ENCODE data around the gene KIF21A.

The KIF21A gene

GRCh38 chr12:39292125-39292630 is 150.7 kb downstream of the KIF21A start:
- no peak overlapping the region for H3K27ac ChIP-seq

DNA sequence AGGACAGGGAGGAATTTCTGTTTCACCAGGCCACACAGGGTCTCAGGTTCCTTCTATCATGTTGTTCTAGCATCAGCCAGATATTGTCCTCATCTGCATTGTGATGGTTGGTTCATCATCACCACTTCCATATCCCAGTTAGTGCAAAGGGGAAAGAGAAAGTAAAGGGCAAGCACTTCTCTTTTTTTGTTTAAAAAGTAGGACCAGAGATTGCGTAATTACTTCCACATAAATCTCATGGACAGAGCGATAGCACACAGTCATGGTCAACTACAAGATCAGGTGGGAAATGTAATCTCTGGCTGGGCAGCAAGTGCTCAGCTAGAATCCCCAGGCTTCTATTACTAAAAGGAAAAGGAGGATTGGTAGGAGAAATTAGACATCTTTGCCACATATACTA is 155.1 kb downstream of the KIF21A start:
- TF ChIP-seq EZH2 (IDR thresholded peaks at IDR 0.05) (no peak), FOXP2 (optimal IDR thresholded peaks at IDR 0.05; ENCODE audit: control extremely low read depth, extremely low read length, insufficient read depth) (no peak), POLR2AphosphoS5 (IDR thresholded peaks at IDR 0.05; ENCODE audit: borderline replicate concordance, low read depth, low read length) (no peak)
- Histone ChIP-seq H3K4me3 (no peak overlapping the region), H3K36me3 (ENCODE audit: insufficient read depth, low read length) (no peaks in the 10 kb centered on the region), H3K9ac (ENCODE audit: insufficient read length) (no peak overlapping the region), H3K27ac (no peak overlapping the region), H3K9me3 (ENCODE audit: low read depth, low read length) (no peaks in the 10 kb centered on the region)
- DNase-seq (ENCODE audit: low read depth, low spot score), result no peak

More at GRCh38 chr12:39292125-39292630, 150.7 kb downstream of the KIF21A start:
- DNase-seq (ENCODE audit: low read depth, low spot score), result no peak
- H3K9ac ChIP-seq (ENCODE audit: insufficient read length), result no peak overlapping the region
- H3K4me3 ChIP-seq, result no peak overlapping the region
- no peaks in the 10 kb centered on the region for H3K36me3 ChIP-seq (ENCODE audit: insufficient read depth, low read length)
- TF ChIP-seq EZH2 (IDR thresholded peaks at IDR 0.05), result no peak
- TF ChIP-seq FOXP2 (optimal IDR thresholded peaks at IDR 0.05; ENCODE audit: control extremely low read depth, extremely low read length, insufficient read depth), result no peak
- TF ChIP-seq POLR2AphosphoS5 (IDR thresholded peaks at IDR 0.05; ENCODE audit: borderline replicate concordance, low read depth, low read length), result no peak
- H3K9me3 ChIP-seq (ENCODE audit: low read depth, low read length), result no peaks in the 10 kb centered on the region

- DNase-seq (ENCODE audit: low read depth, low spot score), result no peak
- Histone ChIP-seq H3K36me3 (ENCODE audit: insufficient read depth, low read length) (no peaks in the 10 kb centered on the region), H3K27ac (no peak overlapping the region), H3K9me3 (ENCODE audit: low read depth, low read length) (no peaks in the 10 kb centered on the region), H3K9ac (ENCODE audit: insufficient read length) (no peak overlapping the region), H3K4me3 (no peak overlapping the region)
- no peak for TF ChIP-seq FOXP2 (optimal IDR thresholded peaks at IDR 0.05; ENCODE audit: control extremely low read depth, extremely low read length, insufficient read depth)
Observed at GRCh38 chr12:39287409-39287808, 155.5 kb downstream of the KIF21A start.

DNA sequence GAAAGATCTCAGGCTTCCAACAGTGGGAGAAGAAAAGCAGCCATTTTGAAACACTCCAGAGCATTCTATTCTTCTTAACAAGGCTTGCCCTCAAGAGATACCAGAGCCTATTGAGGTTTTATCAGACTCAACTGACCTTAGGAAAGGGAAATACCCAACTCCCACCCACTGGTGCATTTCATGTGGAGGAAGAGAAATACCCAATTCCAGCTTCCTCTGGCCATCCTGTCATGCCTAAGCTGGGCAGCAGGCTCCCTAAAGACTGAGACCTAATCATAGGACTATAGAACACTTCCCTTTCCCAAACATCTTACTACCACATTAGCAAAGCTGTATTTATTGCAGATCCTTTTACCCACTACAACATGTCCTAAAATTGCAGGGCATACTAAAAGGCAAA is 164.5 kb downstream of the KIF21A start:
- Histone ChIP-seq H3K4me3 (no peak overlapping the region), H3K9me3 (ENCODE audit: low read depth, low read length) (no peaks in the 10 kb centered on the region), H3K9ac (ENCODE audit: insufficient read length) (no peak overlapping the region), H3K27ac (no peak overlapping the region), H3K36me3 (ENCODE audit: insufficient read depth, low read length) (no peaks in the 10 kb centered on the region)
- no peak for DNase-seq (ENCODE audit: low read depth, low spot score)
- TF ChIP-seq FOXP2 (optimal IDR thresholded peaks at IDR 0.05; ENCODE audit: control extremely low read depth, extremely low read length, insufficient read depth) (no peak), POLR2AphosphoS5 (IDR thresholded peaks at IDR 0.05; ENCODE audit: borderline replicate concordance, low read depth, low read length) (no peak), EZH2 (IDR thresholded peaks at IDR 0.05) (no peak)

- no peak for DNase-seq (ENCODE audit: low read depth, low spot score)
- TF ChIP-seq EZH2 (IDR thresholded peaks at IDR 0.05) (no peak), POLR2AphosphoS5 (IDR thresholded peaks at IDR 0.05; ENCODE audit: borderline replicate concordance, low read depth, low read length) (no peak), FOXP2 (optimal IDR thresholded peaks at IDR 0.05; ENCODE audit: control extremely low read depth, extremely low read length, insufficient read depth) (no peak)
- Histone ChIP-seq H3K27ac (no peak overlapping the region), H3K36me3 (ENCODE audit: insufficient read depth, low read length) (no peaks in the 10 kb centered on the region), H3K4me3 (no peak overlapping the region), H3K9ac (ENCODE audit: insufficient read length) (no peak overlapping the region), H3K9me3 (ENCODE audit: low read depth, low read length) (no peaks in the 10 kb centered on the region)
Observed at GRCh38 chr12:39277416-39277815, 165.5 kb downstream of the KIF21A start.

DNA sequence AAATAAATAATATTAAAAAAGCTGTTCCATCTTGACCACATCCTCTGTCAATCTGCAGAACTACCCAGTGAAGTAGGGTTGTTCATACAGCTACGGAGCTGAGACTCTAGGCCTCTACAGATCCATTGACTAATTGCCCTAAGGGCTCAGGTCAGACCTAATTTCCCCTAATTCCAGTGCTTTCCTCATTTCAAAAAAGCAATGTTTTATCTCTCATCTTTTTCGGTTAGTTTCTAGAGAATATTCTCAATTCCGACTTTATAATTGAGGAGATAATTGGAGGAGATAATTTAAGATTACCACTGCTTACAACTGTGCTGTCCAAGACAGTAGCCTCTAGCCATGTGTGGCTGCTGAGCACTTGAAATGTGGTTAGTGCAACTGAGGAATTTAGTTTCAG is 167.1 kb downstream of the KIF21A start:
- Histone ChIP-seq H3K27ac (no peak overlapping the region), H3K36me3 (ENCODE audit: insufficient read depth, low read length) (no peaks in the 10 kb centered on the region), H3K4me3 (no peak overlapping the region), H3K9me3 (ENCODE audit: low read depth, low read length) (no peaks in the 10 kb centered on the region), H3K9ac (ENCODE audit: insufficient read length) (no peak overlapping the region)
- DNase-seq (ENCODE audit: low read depth, low spot score), result no peak
- TF ChIP-seq FOXP2 (optimal IDR thresholded peaks at IDR 0.05; ENCODE audit: control extremely low read depth, extremely low read length, insufficient read depth), result no peak
- TF ChIP-seq EZH2 (IDR thresholded peaks at IDR 0.05), result no peak
- no peak for TF ChIP-seq POLR2AphosphoS5 (IDR thresholded peaks at IDR 0.05; ENCODE audit: borderline replicate concordance, low read depth, low read length)

GRCh38 chr12:39272871-39273655 is 169.9 kb downstream of the KIF21A start:
- no peak overlapping the region for H3K4me3 ChIP-seq
- no peak overlapping the region for H3K9ac ChIP-seq (ENCODE audit: insufficient read length)
- no peak overlapping the region for H3K27ac ChIP-seq
- peak; percentile 22 for DNase-seq (ENCODE audit: low read depth, low spot score)
- H3K9me3 ChIP-seq (ENCODE audit: low read depth, low read length), result no peaks in the 10 kb centered on the region
- no peaks in the 10 kb centered on the region for H3K36me3 ChIP-seq (ENCODE audit: insufficient read depth, low read length)
- TF ChIP-seq FOXP2 (optimal IDR thresholded peaks at IDR 0.05; ENCODE audit: control extremely low read depth, extremely low read length, insufficient read depth) (no peak), POLR2AphosphoS5 (IDR thresholded peaks at IDR 0.05; ENCODE audit: borderline replicate concordance, low read depth, low read length) (no peak), EZH2 (IDR thresholded peaks at IDR 0.05) (no peak)

- TF ChIP-seq FOXP2 (optimal IDR thresholded peaks at IDR 0.05; ENCODE audit: control extremely low read depth, extremely low read length, insufficient read depth), result no peak
- TF ChIP-seq EZH2 (IDR thresholded peaks at IDR 0.05), result no peak
- no peak for TF ChIP-seq POLR2AphosphoS5 (IDR thresholded peaks at IDR 0.05; ENCODE audit: borderline replicate concordance, low read depth, low read length)
Observed at GRCh38 chr12:39269492-39269891, 173.4 kb downstream of the KIF21A start.

More at GRCh38 chr12:39269492-39269891, 173.4 kb downstream of the KIF21A start:
- Histone ChIP-seq H3K9ac (ENCODE audit: insufficient read length) (no peak overlapping the region), H3K4me3 (no peak overlapping the region), H3K27ac (no peak overlapping the region), H3K9me3 (ENCODE audit: low read depth, low read length) (no peaks in the 10 kb centered on the region), H3K36me3 (ENCODE audit: insufficient read depth, low read length) (no peaks in the 10 kb centered on the region)
- DNase-seq (ENCODE audit: low read depth, low spot score), result no peak
